PC-3 (cell line): ENCODE results near the gene GPRC5C.

Experiments used
- CTCF ChIP-seq: fragments of 300-600 bp; sonication (generic); conservative IDR thresholded peaks from 2 replicates; pipeline ENCODE4 v1.5.1; 2017; ENCODE audit warnings: antibody characterized with exemption, low read depth, mild to moderate bottlenecking, low read length
- EZH2 ChIP-seq: fragments of 300-600 bp; sonication (generic); IDR thresholded peaks from one replicate; pipeline ENCODE4 v1.6.1; 2017; ENCODE audit warnings: antibody characterized with exemption, mild to moderate bottlenecking, low read length; ENCODE audit not compliant: unreplicated experiment

DNA sequence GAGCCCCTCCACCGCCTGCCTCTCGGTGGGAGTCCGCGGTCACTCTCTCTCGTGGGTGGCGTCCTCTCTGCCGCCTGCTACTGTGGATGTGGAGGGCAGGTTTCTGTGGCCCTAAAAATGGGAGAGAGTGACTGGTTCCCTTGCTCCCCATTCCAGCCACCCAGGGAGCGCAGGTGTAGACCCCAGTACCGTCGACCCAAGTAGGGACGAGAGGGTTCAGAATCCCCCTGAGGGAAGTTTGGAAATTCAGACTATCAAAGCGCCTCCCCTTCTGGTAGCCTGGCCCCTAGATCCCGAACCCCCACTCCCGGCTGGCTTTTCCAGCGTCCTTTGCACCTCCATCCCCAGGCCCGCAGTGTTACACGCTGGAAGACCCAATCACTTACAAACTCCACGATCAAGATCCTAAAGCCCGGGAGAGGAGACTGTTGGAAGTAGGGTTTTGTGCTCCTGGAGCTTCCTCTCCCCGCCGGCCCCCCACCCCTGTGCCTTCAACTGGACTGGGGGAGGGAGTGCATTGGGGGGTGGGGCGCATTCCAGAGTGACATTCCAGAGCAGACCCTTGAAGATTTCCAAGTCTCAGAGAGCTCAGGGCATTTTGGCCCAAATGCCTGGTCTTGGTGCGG, 991 bp downstream of the GPRC5C start:
- no peak for TF ChIP-seq EZH2
- TF ChIP-seq CTCF, result no peak
